Measurements from ENCODE around the gene DOCK4. TPM values are rescaled to one million over a fixed set of nuclear protein-coding genes. Genes with fewer than 3 reads are reported as not detected.

The DOCK4 gene, protein sequence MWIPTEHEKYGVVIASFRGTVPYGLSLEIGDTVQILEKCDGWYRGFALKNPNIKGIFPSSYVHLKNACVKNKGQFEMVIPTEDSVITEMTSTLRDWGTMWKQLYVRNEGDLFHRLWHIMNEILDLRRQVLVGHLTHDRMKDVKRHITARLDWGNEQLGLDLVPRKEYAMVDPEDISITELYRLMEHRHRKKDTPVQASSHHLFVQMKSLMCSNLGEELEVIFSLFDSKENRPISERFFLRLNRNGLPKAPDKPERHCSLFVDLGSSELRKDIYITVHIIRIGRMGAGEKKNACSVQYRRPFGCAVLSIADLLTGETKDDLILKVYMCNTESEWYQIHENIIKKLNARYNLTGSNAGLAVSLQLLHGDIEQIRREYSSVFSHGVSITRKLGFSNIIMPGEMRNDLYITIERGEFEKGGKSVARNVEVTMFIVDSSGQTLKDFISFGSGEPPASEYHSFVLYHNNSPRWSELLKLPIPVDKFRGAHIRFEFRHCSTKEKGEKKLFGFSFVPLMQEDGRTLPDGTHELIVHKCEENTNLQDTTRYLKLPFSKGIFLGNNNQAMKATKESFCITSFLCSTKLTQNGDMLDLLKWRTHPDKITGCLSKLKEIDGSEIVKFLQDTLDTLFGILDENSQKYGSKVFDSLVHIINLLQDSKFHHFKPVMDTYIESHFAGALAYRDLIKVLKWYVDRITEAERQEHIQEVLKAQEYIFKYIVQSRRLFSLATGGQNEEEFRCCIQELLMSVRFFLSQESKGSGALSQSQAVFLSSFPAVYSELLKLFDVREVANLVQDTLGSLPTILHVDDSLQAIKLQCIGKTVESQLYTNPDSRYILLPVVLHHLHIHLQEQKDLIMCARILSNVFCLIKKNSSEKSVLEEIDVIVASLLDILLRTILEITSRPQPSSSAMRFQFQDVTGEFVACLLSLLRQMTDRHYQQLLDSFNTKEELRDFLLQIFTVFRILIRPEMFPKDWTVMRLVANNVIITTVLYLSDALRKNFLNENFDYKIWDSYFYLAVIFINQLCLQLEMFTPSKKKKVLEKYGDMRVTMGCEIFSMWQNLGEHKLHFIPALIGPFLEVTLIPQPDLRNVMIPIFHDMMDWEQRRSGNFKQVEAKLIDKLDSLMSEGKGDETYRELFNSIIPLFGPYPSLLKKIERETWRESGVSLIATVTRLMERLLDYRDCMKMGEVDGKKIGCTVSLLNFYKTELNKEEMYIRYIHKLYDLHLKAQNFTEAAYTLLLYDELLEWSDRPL (N-terminal part only)
- total RNA-seq: 10.0 and 10.6 TPM in 2 replicates

DNA sequence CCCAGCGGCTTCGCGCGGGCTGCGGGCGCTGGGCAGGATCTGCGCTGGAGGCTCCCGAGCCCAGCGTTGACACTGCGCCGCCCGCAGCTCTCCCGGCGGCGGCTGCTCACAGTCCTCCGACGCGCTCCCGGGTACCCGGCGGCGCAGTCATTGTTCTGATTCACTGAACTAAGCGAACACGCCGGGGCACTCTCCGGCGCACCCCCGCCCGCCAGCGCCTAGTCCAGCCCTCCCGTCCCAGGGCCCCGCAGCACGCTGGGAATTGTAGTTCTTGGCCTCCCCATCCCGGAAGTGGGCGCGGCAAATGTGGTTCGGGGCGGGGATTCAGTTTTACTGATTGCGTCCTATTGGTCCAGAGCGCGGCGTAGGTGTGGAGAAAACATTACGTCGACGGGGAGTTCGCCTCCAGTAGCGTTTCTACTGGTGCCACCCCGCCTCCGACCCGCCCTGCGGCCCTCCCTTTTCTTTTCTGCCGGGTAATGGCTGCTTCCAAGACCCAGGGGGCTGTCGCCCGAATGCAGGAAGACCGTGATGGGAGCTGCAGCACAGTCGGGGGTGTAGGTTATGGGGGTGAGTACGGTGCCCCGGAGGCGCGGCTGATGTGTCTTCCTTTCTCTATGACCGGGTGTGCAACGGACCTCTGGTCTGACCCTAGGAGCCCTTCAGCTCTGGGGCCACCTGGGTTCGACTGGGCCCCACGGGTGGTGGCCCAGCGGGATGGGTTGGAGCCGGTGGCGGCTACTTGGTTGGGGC, at the start of gene DOCK4, which contains the start of gene ZNF277:
Gene DOCK4 (minus strand): TSS at position 162 of the 753 bp plus-strand sequence. CDS start 261 bp downstream, outside the sequence.
Gene ZNF277 (plus strand): TSS at position 458 of the 753 bp plus-strand sequence. CDS start 22 bp downstream, at position 480.
- peak; percentile 87 for DNase-seq (ENCODE audit: low read depth)
- H3K4me3 ChIP-seq (ENCODE audit: low read depth, low read length): peak within 1 kb of the TSS; percentile 92
- TF ChIP-seq, protein P1, sequence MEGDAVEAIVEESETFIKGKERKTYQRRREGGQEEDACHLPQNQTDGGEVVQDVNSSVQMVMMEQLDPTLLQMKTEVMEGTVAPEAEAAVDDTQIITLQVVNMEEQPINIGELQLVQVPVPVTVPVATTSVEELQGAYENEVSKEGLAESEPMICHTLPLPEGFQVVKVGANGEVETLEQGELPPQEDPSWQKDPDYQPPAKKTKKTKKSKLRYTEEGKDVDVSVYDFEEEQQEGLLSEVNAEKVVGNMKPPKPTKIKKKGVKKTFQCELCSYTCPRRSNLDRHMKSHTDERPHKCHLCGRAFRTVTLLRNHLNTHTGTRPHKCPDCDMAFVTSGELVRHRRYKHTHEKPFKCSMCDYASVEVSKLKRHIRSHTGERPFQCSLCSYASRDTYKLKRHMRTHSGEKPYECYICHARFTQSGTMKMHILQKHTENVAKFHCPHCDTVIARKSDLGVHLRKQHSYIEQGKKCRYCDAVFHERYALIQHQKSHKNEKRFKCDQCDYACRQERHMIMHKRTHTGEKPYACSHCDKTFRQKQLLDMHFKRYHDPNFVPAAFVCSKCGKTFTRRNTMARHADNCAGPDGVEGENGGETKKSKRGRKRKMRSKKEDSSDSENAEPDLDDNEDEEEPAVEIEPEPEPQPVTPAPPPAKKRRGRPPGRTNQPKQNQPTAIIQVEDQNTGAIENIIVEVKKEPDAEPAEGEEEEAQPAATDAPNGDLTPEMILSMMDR (conservative IDR thresholded peaks at IDR 0.05; ENCODE audit: low read depth, low read length): peak; percentile 15

DNA sequence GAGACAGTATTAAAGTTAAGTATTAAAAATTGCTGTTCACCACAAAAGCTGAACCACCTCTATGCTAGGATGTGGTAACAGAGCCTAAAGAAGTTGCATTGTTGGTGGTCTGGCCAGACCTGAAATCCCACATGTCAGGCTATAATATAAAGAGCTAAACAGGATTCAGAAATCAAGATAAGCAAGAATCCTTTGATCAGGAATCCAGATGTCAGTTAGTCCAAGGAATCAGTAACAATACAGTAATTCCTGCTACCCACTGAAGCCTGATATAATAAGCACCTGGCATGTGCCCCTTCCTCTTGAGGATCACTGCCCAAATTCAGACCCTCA, 49.2 kb upstream of the DOCK4 start:
- DNase-seq (ENCODE audit: low read depth): no peak
- H3K4me3 ChIP-seq (ENCODE audit: low read depth, low read length): no peak overlapping the region
- TF ChIP-seq, protein P1 (conservative IDR thresholded peaks at IDR 0.05; ENCODE audit: low read depth, low read length): no peak

DNA sequence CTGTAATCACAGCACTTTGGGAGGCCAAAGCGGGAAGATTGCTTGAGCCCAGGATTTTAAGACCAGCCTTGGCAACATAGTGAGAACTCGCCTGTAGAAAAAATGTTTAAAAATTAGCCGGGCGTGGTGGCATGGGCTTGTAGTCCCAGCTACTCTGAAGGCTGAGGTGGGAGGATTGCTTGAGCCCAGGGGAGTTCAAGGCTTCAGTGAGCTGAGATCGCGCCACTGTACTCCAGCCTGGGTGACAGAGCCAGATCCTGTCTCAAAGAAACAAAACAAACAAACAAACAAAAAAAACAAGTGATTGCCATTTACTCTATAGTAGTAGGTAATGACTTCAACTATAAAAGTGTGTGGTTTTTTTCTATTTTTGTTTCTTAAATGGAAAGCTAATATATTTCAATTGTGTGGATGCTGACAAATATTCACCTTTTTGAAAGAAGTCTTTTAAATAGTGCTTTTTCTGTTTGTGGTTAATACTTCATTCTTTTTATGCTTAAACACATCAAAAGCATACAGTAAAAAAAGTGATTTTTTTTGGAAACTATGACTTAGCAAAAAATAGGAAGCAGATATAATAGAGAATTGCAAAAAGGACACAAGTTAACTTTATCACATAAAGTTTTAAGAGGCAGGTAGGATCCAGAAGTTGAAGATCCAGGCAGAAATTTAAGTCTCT, 48.6 kb upstream of the DOCK4 start:
- TF ChIP-seq, protein P1 (conservative IDR thresholded peaks at IDR 0.05; ENCODE audit: low read depth, low read length): no peak
- H3K4me3 ChIP-seq (ENCODE audit: low read depth, low read length): no peak overlapping the region
- no peak for DNase-seq (ENCODE audit: low read depth)

DNA sequence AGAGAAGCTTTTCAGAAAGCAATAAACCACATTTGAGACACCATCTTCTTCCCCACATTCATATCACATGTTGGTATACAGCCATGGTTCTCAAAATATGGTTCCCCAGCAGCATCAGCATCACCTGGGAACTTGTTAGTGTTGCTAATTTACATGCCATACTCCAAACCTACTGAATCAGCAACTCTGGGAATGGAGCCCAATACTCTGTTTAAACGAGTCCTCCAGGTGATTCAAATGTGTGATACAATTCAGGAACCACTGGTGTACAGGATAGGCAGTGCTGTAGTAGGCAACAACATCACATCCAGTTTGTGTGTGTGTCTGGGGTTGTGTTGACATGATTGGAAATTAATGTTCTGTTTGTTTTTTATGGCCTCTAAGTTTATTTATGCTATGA, 48.0 kb upstream of the DOCK4 start:
- H3K4me3 ChIP-seq (ENCODE audit: low read depth, low read length): no peak overlapping the region
- TF ChIP-seq, protein P1 (conservative IDR thresholded peaks at IDR 0.05; ENCODE audit: low read depth, low read length): no peak
- no peak for DNase-seq (ENCODE audit: low read depth)

DNA sequence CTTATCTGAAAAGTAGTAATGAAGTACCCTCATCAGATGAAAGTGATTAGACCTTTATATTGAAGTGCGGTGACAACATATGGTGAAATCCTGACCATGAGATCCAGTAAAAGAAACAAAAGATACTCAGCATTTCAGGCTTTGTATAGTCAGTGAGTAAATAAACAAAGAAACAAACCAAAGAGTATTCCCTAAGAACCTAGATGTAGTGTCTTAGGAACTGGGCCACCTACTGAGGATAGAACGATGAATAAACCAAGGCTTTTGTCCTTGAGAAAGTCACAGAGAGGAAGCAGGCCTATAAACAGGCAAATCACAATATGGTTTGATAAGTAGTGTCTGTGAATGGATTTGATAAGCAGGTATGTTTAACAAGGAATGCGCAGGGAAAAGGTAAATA, 46.5 kb upstream of the DOCK4 start:
- DNase-seq (ENCODE audit: low read depth): no peak
- TF ChIP-seq, protein P1 (conservative IDR thresholded peaks at IDR 0.05; ENCODE audit: low read depth, low read length): no peak
- no peak overlapping the region for H3K4me3 ChIP-seq (ENCODE audit: low read depth, low read length)
